GM23338 (cell line): ENCODE measurements around the gene GRM3. TPM values are rescaled to one million over a fixed set of nuclear protein-coding genes. Genes with fewer than 3 reads are reported as not detected.

Experiments
- ATAC-seq: fragments of 200-7000 bp; cut with Tn5 transposase; 3 replicates; pipeline ENCODE4 v1.9.1; 2020
- DNase-seq: peaks from one replicate; pipeline ENCODE4 v3.0.0-alpha.2; 2015; ENCODE audit warnings: low spot score
- H2AFZ ChIP-seq: fragments of 200-600 bp; sonication (generic); 2 replicates; pipeline ENCODE4 v1.8.0; 2016; ENCODE audit warnings: antibody characterized with exemption, mild to moderate bottlenecking, moderate library complexity
- H3F3A ChIP-seq: fragments of 200-600 bp; sonication (generic); replicated peaks from 2 replicates; pipeline ENCODE4 v1.8.0; 2017; ENCODE audit warnings: antibody characterized with exemption, mixed run types, low read depth
- H3K27ac ChIP-seq: fragments of 200-600 bp; sonication (generic); 2 replicates; pipeline ENCODE4 v1.6.1; 2016; ENCODE audit warnings: low read depth
- H3K27me3 ChIP-seq: fragments of 200-600 bp; sonication (generic); 2 replicates; pipeline ENCODE4 v1.8.0; 2016; ENCODE audit warnings: mild to moderate bottlenecking, mixed run types, moderate library complexity; ENCODE audit not compliant: insufficient read depth
- H3K36me3 ChIP-seq: fragments of 200-600 bp; sonication (generic); 2 replicates; pipeline ENCODE4 v1.8.0; 2016; ENCODE audit warnings: mild to moderate bottlenecking; ENCODE audit not compliant: insufficient read depth
- H3K4me1 ChIP-seq: fragments of 200-600 bp; sonication (generic); 2 replicates; pipeline ENCODE4 v1.8.0; 2016; ENCODE audit warnings: mild to moderate bottlenecking, moderate library complexity; ENCODE audit not compliant: insufficient read depth
- H3K4me2 ChIP-seq: fragments of 200-600 bp; sonication (generic); 2 replicates; pipeline ENCODE4 v1.7.1; 2017; ENCODE audit warnings: mixed run types
- H3K4me3 ChIP-seq: fragments of 200-600 bp; sonication (generic); 2 replicates; pipeline ENCODE4 v1.6.1; 2016; ENCODE audit warnings: mixed run types
- H3K79me2 ChIP-seq: fragments of 200-600 bp; sonication (generic); replicated peaks from 2 replicates; pipeline ENCODE4 v1.8.0; 2017; ENCODE audit warnings: mild to moderate bottlenecking; ENCODE audit not compliant: insufficient read depth
- H3K9me2 ChIP-seq: fragments of 200-600 bp; sonication (generic); 2 replicates; pipeline ENCODE4 v1.8.0; 2017; ENCODE audit not compliant: insufficient read depth
- H4K20me1 ChIP-seq: fragments of 200-600 bp; sonication (generic); replicated peaks from 2 replicates; pipeline ENCODE4 v1.8.0; 2017; ENCODE audit warnings: mild to moderate bottlenecking; ENCODE audit not compliant: insufficient read depth
- H3K27ac Mint-ChIP-seq: 2 replicates; pipeline ENCODE4 v1.8.0; 2020; ENCODE audit warnings: inconsistent platforms, mild to moderate bottlenecking, moderate library complexity, mixed read lengths
- H3K27me3 Mint-ChIP-seq: 3 replicates; pipeline ENCODE4 v1.8.0; 2022; ENCODE audit warnings: low read depth, mild to moderate bottlenecking, moderate library complexity, mixed read lengths, inconsistent platforms; ENCODE audit not compliant: insufficient read depth, poor library complexity
- H3K36me3 Mint-ChIP-seq: 3 replicates; pipeline ENCODE4 v1.8.0; 2021; ENCODE audit warnings: low read depth, mild to moderate bottlenecking, inconsistent platforms, moderate library complexity, mixed read lengths
- H3K4me1 Mint-ChIP-seq: 3 replicates; pipeline ENCODE4 v1.8.0; 2020; ENCODE audit warnings: mild to moderate bottlenecking, inconsistent platforms, mixed read lengths
- H3K4me3 Mint-ChIP-seq: 3 replicates; pipeline ENCODE4 v1.8.0; 2021; ENCODE audit warnings: moderate library complexity, mild to moderate bottlenecking, inconsistent platforms, mixed read lengths
- H3K9me3 Mint-ChIP-seq: 3 replicates; pipeline ENCODE4 v1.8.0; 2020; ENCODE audit warnings: moderate library complexity, mild to moderate bottlenecking, inconsistent platforms, mixed read lengths
- CREB1 ChIP-seq: fragments of 250-450 bp; sonication (Bioruptor Pico); IDR thresholded peaks from 2 replicates; pipeline ENCODE4 v1.5.0; 2020; ENCODE audit warnings: low read depth, mild to moderate bottlenecking, moderate library complexity
- EZH2 ChIP-seq: fragments of 200-600 bp; sonication (generic); IDR thresholded peaks from one replicate; pipeline ENCODE4 v1.8.0; 2017; ENCODE audit warnings: antibody characterized with exemption, mild to moderate bottlenecking, low read depth; ENCODE audit not compliant: unreplicated experiment
- EZH2phosphoT487 ChIP-seq: fragments of 200-600 bp; sonication (generic); IDR thresholded peaks from one replicate; pipeline ENCODE4 v1.8.1; 2018; ENCODE audit warnings: antibody characterized with exemption; ENCODE audit not compliant: unreplicated experiment
- JUNB ChIP-seq: IDR thresholded peaks from one replicate; pipeline ENCODE4 v1.6.1; 2016; ENCODE audit warnings: antibody characterized with exemption; ENCODE audit not compliant: unreplicated experiment
- NANOG ChIP-seq: IDR thresholded peaks from 2 replicates; pipeline ENCODE4 v1.6.1; 2016; ENCODE audit warnings: antibody characterized with exemption, borderline replicate concordance
- POLR2AphosphoS5 ChIP-seq: IDR thresholded peaks from 2 replicates; pipeline ENCODE4 v1.6.1; 2016; ENCODE audit warnings: antibody characterized with exemption, low read depth
- STAT1 ChIP-seq: IDR thresholded peaks from one replicate; pipeline ENCODE4 v1.6.1; 2016; ENCODE audit warnings: antibody characterized with exemption; ENCODE audit not compliant: unreplicated experiment
- ZNF114 ChIP-seq: fragments of 250-450 bp; sonication (Bioruptor Pico); IDR thresholded peaks from 2 replicates; pipeline ENCODE4 v1.5.0; 2020; ENCODE audit warnings: mild to moderate bottlenecking, moderate library complexity
- ZNF331 ChIP-seq: fragments of 250-450 bp; sonication (Bioruptor Pico); IDR thresholded peaks from 2 replicates; pipeline ENCODE4 v1.5.0; 2020; ENCODE audit warnings: low read depth, mild to moderate bottlenecking, moderate library complexity
- polyA plus RNA-seq: library from polyadenylated mRNA; unstranded; fragments of >200 nt; fragmentation: Nextera tagmentation; extraction: Ambion mirVana; gene quantifications from 2 replicates; pipeline ENCODE4 v1.2.1, GENCODE V29; 2016
- total RNA-seq: library from RNA; depleted of rRNA; stranded (reverse); fragments of >200 nt; shearing (Covaris generic); gene quantifications from 2 replicates; pipeline ENCODE4 v1.2.3, GENCODE V29; 2014
- TF ChIP-seq, protein P1 (sequence below): IDR thresholded peaks from one replicate; pipeline ENCODE4 v1.6.1; 2018; ENCODE audit warnings: antibody characterized with exemption; ENCODE audit not compliant: unreplicated experiment
- TF ChIP-seq, protein P2 (sequence below), 2 experiments: fragments of 200-600 bp in 1 of 2; sonication (generic) in 1 of 2; conservative IDR thresholded peaks; 2 replicates each; pipeline versions ENCODE4 v1.5.1 to v1.6.1; 2016 to 2017; ENCODE audit warnings: antibody characterized with exemption in 2 of 2, low read depth in 2 of 2, mild to moderate bottlenecking in 2 of 2, moderate library complexity in 1 of 2
- TF ChIP-seq, protein P3 (sequence below): IDR thresholded peaks from 2 replicates; pipeline ENCODE4 v1.6.1; 2016; ENCODE audit warnings: antibody characterized with exemption

Gene GRM3
- total and polyA plus RNA-seq, 2 experiments from 2014 or later: 0.79 to 1.9 TPM

DNA sequence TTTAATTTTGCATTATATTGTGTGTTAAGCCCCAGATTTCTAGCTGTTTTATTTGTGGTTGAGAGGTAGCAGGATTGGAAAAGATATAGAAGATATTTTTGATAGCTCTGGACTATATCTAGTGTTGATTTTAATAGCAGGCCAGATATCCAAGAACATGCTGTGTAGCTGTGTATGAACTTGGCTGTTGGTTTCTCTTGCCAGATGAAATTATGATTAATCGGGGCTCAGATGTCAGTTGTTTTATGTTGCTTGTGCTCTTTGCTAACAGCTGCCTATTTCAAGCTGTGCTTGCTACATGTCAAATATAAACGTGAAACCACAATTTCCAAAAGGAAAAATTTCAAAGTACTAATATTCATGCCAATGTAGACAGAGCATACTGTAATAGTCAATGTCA is 141.1 kb downstream of the GRM3 start (continued):
- TF ChIP-seq, protein P1, sequence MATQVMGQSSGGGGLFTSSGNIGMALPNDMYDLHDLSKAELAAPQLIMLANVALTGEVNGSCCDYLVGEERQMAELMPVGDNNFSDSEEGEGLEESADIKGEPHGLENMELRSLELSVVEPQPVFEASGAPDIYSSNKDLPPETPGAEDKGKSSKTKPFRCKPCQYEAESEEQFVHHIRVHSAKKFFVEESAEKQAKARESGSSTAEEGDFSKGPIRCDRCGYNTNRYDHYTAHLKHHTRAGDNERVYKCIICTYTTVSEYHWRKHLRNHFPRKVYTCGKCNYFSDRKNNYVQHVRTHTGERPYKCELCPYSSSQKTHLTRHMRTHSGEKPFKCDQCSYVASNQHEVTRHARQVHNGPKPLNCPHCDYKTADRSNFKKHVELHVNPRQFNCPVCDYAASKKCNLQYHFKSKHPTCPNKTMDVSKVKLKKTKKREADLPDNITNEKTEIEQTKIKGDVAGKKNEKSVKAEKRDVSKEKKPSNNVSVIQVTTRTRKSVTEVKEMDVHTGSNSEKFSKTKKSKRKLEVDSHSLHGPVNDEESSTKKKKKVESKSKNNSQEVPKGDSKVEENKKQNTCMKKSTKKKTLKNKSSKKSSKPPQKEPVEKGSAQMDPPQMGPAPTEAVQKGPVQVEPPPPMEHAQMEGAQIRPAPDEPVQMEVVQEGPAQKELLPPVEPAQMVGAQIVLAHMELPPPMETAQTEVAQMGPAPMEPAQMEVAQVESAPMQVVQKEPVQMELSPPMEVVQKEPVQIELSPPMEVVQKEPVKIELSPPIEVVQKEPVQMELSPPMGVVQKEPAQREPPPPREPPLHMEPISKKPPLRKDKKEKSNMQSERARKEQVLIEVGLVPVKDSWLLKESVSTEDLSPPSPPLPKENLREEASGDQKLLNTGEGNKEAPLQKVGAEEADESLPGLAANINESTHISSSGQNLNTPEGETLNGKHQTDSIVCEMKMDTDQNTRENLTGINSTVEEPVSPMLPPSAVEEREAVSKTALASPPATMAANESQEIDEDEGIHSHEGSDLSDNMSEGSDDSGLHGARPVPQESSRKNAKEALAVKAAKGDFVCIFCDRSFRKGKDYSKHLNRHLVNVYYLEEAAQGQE: no peak
- TF ChIP-seq ZNF114 (CRISPR knock-in tag): no peak
- TF ChIP-seq, protein P2, sequence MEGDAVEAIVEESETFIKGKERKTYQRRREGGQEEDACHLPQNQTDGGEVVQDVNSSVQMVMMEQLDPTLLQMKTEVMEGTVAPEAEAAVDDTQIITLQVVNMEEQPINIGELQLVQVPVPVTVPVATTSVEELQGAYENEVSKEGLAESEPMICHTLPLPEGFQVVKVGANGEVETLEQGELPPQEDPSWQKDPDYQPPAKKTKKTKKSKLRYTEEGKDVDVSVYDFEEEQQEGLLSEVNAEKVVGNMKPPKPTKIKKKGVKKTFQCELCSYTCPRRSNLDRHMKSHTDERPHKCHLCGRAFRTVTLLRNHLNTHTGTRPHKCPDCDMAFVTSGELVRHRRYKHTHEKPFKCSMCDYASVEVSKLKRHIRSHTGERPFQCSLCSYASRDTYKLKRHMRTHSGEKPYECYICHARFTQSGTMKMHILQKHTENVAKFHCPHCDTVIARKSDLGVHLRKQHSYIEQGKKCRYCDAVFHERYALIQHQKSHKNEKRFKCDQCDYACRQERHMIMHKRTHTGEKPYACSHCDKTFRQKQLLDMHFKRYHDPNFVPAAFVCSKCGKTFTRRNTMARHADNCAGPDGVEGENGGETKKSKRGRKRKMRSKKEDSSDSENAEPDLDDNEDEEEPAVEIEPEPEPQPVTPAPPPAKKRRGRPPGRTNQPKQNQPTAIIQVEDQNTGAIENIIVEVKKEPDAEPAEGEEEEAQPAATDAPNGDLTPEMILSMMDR (conservative IDR thresholded peaks at IDR 0.05; ENCODE audit: low read depth in 2 of 2): no peak
- no peak for TF ChIP-seq POLR2AphosphoS5
- TF ChIP-seq EZH2phosphoT487: no peak

DNA sequence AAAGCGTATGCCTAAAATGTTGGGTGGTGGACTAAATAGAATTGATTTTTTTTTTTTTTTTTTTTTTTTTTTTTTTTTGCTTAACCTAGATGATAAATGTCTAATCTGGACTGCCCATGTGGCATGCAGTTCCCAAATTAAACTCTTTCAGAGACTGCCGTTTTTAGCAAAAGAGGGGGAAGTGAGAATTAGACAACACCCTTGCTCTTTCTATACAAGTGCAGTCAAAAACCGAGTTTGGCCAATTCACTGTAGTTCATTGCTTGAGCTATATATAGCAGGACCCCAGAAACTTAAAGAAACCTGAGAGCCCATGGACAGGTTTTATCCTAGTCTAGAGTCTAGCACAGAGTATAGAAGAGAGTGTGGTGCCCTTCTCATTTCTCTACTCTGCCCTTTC is 141.9 kb downstream of the GRM3 start:
- H3K4me3 Mint-ChIP-seq: no peak overlapping the region
- TF ChIP-seq JUNB (no peak), POLR2AphosphoS5 (no peak), EZH2 (no peak), STAT1 (no peak), ZNF331 (CRISPR knock-in tag) (no peak), CREB1 (CRISPR knock-in tag) (no peak), EZH2phosphoT487 (no peak), ZNF114 (CRISPR knock-in tag) (no peak), NANOG (no peak)
- TF ChIP-seq, protein P3, sequence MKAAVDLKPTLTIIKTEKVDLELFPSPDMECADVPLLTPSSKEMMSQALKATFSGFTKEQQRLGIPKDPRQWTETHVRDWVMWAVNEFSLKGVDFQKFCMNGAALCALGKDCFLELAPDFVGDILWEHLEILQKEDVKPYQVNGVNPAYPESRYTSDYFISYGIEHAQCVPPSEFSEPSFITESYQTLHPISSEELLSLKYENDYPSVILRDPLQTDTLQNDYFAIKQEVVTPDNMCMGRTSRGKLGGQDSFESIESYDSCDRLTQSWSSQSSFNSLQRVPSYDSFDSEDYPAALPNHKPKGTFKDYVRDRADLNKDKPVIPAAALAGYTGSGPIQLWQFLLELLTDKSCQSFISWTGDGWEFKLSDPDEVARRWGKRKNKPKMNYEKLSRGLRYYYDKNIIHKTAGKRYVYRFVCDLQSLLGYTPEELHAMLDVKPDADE: no peak
- TF ChIP-seq, protein P1: no peak
- TF ChIP-seq, protein P2 (conservative IDR thresholded peaks at IDR 0.05; ENCODE audit: low read depth in 2 of 2): no peak

More for the DNA sequence above, 141.9 kb downstream of the GRM3 start:
- no peaks in the 10 kb centered on the region for H3K9me2 ChIP-seq
- no peak overlapping the region for H2AFZ ChIP-seq
- DNase-seq: no peak
- H4K20me1 ChIP-seq: no peaks in the 10 kb centered on the region
- H3K79me2 ChIP-seq: no peaks in the 10 kb centered on the region
- H3K27me3 ChIP-seq: no peaks in the 10 kb centered on the region
- H3F3A ChIP-seq: no peaks in the 10 kb centered on the region
- H3K27ac Mint-ChIP-seq: no peak overlapping the region
- no peak for ATAC-seq
- H3K9me3 Mint-ChIP-seq: no peaks in the 10 kb centered on the region
- no peak overlapping the region for H3K27ac ChIP-seq
- no peaks in the 10 kb centered on the region for H3K36me3 ChIP-seq
- H3K4me2 ChIP-seq: no peak overlapping the region
- no peaks in the 10 kb centered on the region for H3K27me3 Mint-ChIP-seq
- no peaks in the 10 kb centered on the region for H3K4me1 Mint-ChIP-seq
- H3K36me3 Mint-ChIP-seq: no peaks in the 10 kb centered on the region; the same call in 2 of the 3 replicates
- H3K4me1 ChIP-seq: no peaks in the 10 kb centered on the region
- H3K4me3 ChIP-seq: no peak overlapping the region
